GM12892 (cell line): ENCODE measurements around the gene CGB7.
"Not testable (repeated sequence)": the region's sequence is repeated elsewhere in the genome, so short reads cannot be mapped to it uniquely, and the experiment has no call there.

Experiments
- POLR2AphosphoS5 ChIP-seq: IDR thresholded peaks from 2 replicates; pipeline ENCODE4 v1.6.1; 2011; ENCODE audit warnings: low read depth, low read length, control low read depth
- TAF1 ChIP-seq: IDR thresholded peaks from 2 replicates; pipeline ENCODE4 v1.6.1; 2011; ENCODE audit warnings: low read depth, mild to moderate bottlenecking, control low read depth, low read length, borderline replicate concordance

GRCh38 chr19:49042666-49043065 lies 14.9 kb downstream of the CGB7 start:
- not testable (repeated sequence) for TF ChIP-seq TAF1, POLR2AphosphoS5
